IMR-90 (cell line): ENCODE measurements around the gene ANTXR1. TPM values are rescaled to one million over a fixed set of nuclear protein-coding genes. Genes with fewer than 3 reads are reported as not detected.

ENCODE experiments used
- ATAC-seq: fragments of 200-7000 bp; cut with Tn5 transposase; 2 replicates; pipeline ENCODE4 v1.9.1; 2020; ENCODE audit warnings: low read depth, mild to moderate bottlenecking, moderate library complexity
- BruUV-seq: library from RNA; stranded (reverse); fragments of 400-500 nt; replicated peaks from 2 replicates; lab custom pipeline; 2021; lab: Mats Ljungman, UMichigan
- CTCF ChIA-PET: fragments of 300-600 bp; formaldehyde crosslinking; extraction: SDS; loops from one replicate; lab custom pipeline; 2021; ENCODE audit warnings: antibody characterized with exemption; lab: Yijun Ruan, JAX
- POLR2A ChIA-PET: fragments of 300-600 bp; sonication (Branson Sonifier 250); formaldehyde crosslinking; loops from one replicate; lab custom pipeline; 2022; ENCODE audit warnings: antibody characterized with exemption; ENCODE audit not compliant: unreplicated experiment; lab: Charles Lee
- DNase-seq: peaks from one replicate; pipeline ENCODE4 v3.0.0; 2013
- H2AFZ ChIP-seq: replicated peaks from 2 replicates; pipeline ENCODE3; 2013; ENCODE audit warnings: low read length, mild to moderate bottlenecking; ENCODE audit not compliant: poor library complexity
- H2AK5ac ChIP-seq: 2 replicates; pipeline ENCODE4 v1.6.1; 2013; ENCODE audit warnings: low read depth, low read length, inconsistent platforms
- H2AK9ac ChIP-seq: replicated peaks from 2 replicates; pipeline ENCODE3; 2013; ENCODE audit warnings: mild to moderate bottlenecking, low read depth, low read length, moderate library complexity; ENCODE audit not compliant: poor library complexity
- H2BK120ac ChIP-seq: 2 replicates; pipeline ENCODE4 v1.6.1; 2013; ENCODE audit warnings: low read depth, low read length, inconsistent platforms
- H2BK15ac ChIP-seq: 3 replicates; pipeline ENCODE4 v1.6.1; 2013; ENCODE audit warnings: low read depth, low read length, inconsistent platforms
- H2BK20ac ChIP-seq: 2 replicates; pipeline ENCODE4 v1.6.1; 2013; ENCODE audit warnings: low read depth, mild to moderate bottlenecking, inconsistent platforms, low read length, moderate library complexity
- H2BK5ac ChIP-seq: 2 replicates; pipeline ENCODE4 v1.6.1; 2013; ENCODE audit warnings: mild to moderate bottlenecking, low read depth, low read length, inconsistent platforms; ENCODE audit not compliant: poor library complexity, severe bottlenecking
- H3K14ac ChIP-seq: replicated peaks from 2 replicates; pipeline ENCODE4 v1.6.1; 2013; ENCODE audit warnings: low read depth, low read length, inconsistent platforms
- H3K18ac ChIP-seq: 2 replicates; pipeline ENCODE4 v1.6.1; 2013; ENCODE audit warnings: low read depth, low read length, control low read depth
- H3K23ac ChIP-seq: 2 replicates; pipeline ENCODE4 v1.6.1; 2013; ENCODE audit warnings: low read depth, low read length, inconsistent platforms
- H3K27ac ChIP-seq: 2 replicates; pipeline ENCODE4 v1.5.1; 2013; ENCODE audit warnings: mild to moderate bottlenecking, control low read depth, low read length; ENCODE audit not compliant: insufficient read depth
- H3K27me3 ChIP-seq: 2 replicates; pipeline ENCODE4 v1.6.1; 2013; ENCODE audit warnings: low read length; ENCODE audit not compliant: control insufficient read depth, insufficient read depth
- H3K36me3 ChIP-seq: 2 replicates; pipeline ENCODE4 v1.6.1; 2013; ENCODE audit warnings: low read length, mixed read lengths; ENCODE audit not compliant: control insufficient read depth, insufficient read depth
- H3K4ac ChIP-seq: 2 replicates; pipeline ENCODE4 v1.6.1; 2013; ENCODE audit warnings: low read depth, low read length, inconsistent platforms
- H3K4me1 ChIP-seq: 2 replicates; pipeline ENCODE4 v1.6.1; 2013; ENCODE audit warnings: low read length, mixed read lengths; ENCODE audit not compliant: control insufficient read depth, insufficient read depth
- H3K4me2 ChIP-seq: 2 replicates; pipeline ENCODE4 v1.6.1; 2013; ENCODE audit warnings: low read depth, mild to moderate bottlenecking, control low read depth, low read length, moderate library complexity
- H3K4me3 ChIP-seq: 2 replicates; pipeline ENCODE4 v1.5.1; 2013; ENCODE audit warnings: low read depth, mild to moderate bottlenecking, control low read depth, low read length, moderate library complexity; ENCODE audit not compliant: insufficient read depth
- H3K56ac ChIP-seq: 2 replicates; pipeline ENCODE4 v1.6.1; 2013; ENCODE audit warnings: low read length, inconsistent platforms; ENCODE audit not compliant: insufficient read depth; ENCODE audit errors: extremely low read depth
- H3K79me1 ChIP-seq, 2 experiments: 2 replicates each; pipeline ENCODE4 v1.6.1; 2013; ENCODE audit warnings: low read length in 2 of 2, inconsistent platforms in 1 of 2, low read depth in 1 of 2
- H3K9ac ChIP-seq: 2 replicates; pipeline ENCODE4 v1.6.1; 2013; ENCODE audit warnings: low read depth, low read length, control low read depth
- H3K9me1 ChIP-seq: 2 replicates; pipeline ENCODE4 v1.6.1; 2013; ENCODE audit warnings: low read length, inconsistent platforms; ENCODE audit not compliant: insufficient read depth
- H3K9me3 ChIP-seq: 2 replicates; pipeline ENCODE4 v1.6.1; 2013; ENCODE audit warnings: low read length; ENCODE audit not compliant: control insufficient read depth, insufficient read depth
- H4K20me1 ChIP-seq: 2 replicates; pipeline ENCODE4 v1.6.1; 2013; ENCODE audit warnings: low read length, inconsistent platforms; ENCODE audit not compliant: insufficient read depth
- H4K5ac ChIP-seq: 2 replicates; pipeline ENCODE4 v1.6.1; 2013; ENCODE audit warnings: mild to moderate bottlenecking, low read depth, low read length, control low read depth
- H4K8ac ChIP-seq, 2 experiments: 2 replicates each; pipeline ENCODE4 v1.6.1; 2013; ENCODE audit warnings: low read depth in 2 of 2, low read length in 2 of 2, control low read depth in 1 of 2, inconsistent platforms in 1 of 2
- H4K91ac ChIP-seq: 2 replicates; pipeline ENCODE4 v1.6.1; 2013; ENCODE audit warnings: low read depth, low read length, inconsistent platforms; ENCODE audit not compliant: insufficient read depth
- SMC3 ChIP-seq: fragments of 150-350 bp; IDR thresholded peaks from 2 replicates; pipeline ENCODE4 v1.6.1; 2016; ENCODE audit warnings: low read depth, mild to moderate bottlenecking, antibody characterized with exemption, low read length, moderate library complexity
- WGBS, 2 experiments: methylation state at CpG; one replicate each; pipeline versions ENCODE4 v1.1.5 to v1.1.7; 2013; ENCODE audit warnings: missing lambda C conversion rate in 2 of 2; ENCODE audit not compliant: insufficient read length in 1 of 2; ENCODE audit errors: extremely low coverage in 2 of 2; 5-methylcytosine and 5-hydroxymethylcytosine counted together
- dilution Hi-C: fragments of 300-500 bp; cut with HindIII; formaldehyde crosslinking; loops from one replicate; pipeline ENCODE4 v1.14.3; 2018; ENCODE audit warnings: low sequenced_read_pairs; ENCODE audit not compliant: unreplicated experiment
- in situ Hi-C: fragments of 300-500 bp; cut with MboI; formaldehyde crosslinking; loops from 3 replicates; pipeline ENCODE4 v1.14.3; 2019; ENCODE audit warnings: low sequenced_read_pairs, inconsistent platforms, mixed read lengths
- intact Hi-C: fragments of 100-400 bp; cut with micrococcal nuclease; formaldehyde crosslinking; loops from 2 replicates; pipeline ENCODE4 v1.10.0; 2022
- polyA plus RNA-seq, 3 experiments: library from polyadenylated mRNA; depleted of rRNA; stranded (reverse); fragments of >200 nt; gene quantifications; 2 replicates each; pipeline ENCODE4 v1.2.3, GENCODE V29; 2012; ENCODE audit warnings: low replicate concordance in 1 of 3
- total RNA-seq: library from RNA; depleted of rRNA; stranded (reverse); fragments of >200 nt; gene quantifications from 2 replicates; pipeline ENCODE4 v1.2.3, GENCODE V29; 2012

Gene ANTXR1
- total and polyA plus RNA-seq, 2 of the 4 experiments (the other 2 are of a cell fraction), result 27.2 to 36.9 TPM

GRCh38 chr2:69183659-69184058 lies 170.7 kb downstream of the ANTXR1 start:
- intact Hi-C loops, result no loop called here
- Histone ChIP-seq H4K5ac (peak overlapping the region; percentile 17; the same call in 1 of the 2 replicates), H3K27ac (no peak overlapping the region), H3K9me3 (no peaks in the 10 kb centered on the region), H2AFZ (no peak overlapping the region), H3K18ac (no peak overlapping the region), H3K27me3 (no peaks in the 10 kb centered on the region), H2BK5ac (no peak overlapping the region), H3K4ac (no peak overlapping the region), H2AK9ac (no peak overlapping the region), H4K20me1 (no peaks in the 10 kb centered on the region), H2BK120ac (no peak overlapping the region), H2BK15ac (no peak overlapping the region), H2BK20ac (no peak overlapping the region), H3K9ac (no peak overlapping the region), H3K4me3 (no peak overlapping the region), H3K9me1 (peaks cover 33% of the 10 kb centered on the region), H3K14ac (no peak overlapping the region), H3K4me1 (peaks cover 12% of the 10 kb centered on the region), H3K4me2 (no peak overlapping the region), H3K36me3 (peaks cover 57% of the 10 kb centered on the region), H3K56ac (no peak overlapping the region), H3K79me1 (peaks cover 14 to 47% of the 10 kb centered on the region in 2 experiments; a peak in 3 of 4 replicates), H4K91ac (no peak overlapping the region; the same call in 1 of the 2 replicates), H3K23ac (no peak overlapping the region), H2AK5ac (no peak overlapping the region), H4K8ac (no peak overlapping the region)
- no peak for TF ChIP-seq SMC3
- dilution Hi-C loops, result no loop called here
- CTCF ChIA-PET, result no interaction called here
- in situ Hi-C loops, result no loop called here
- POLR2A ChIA-PET, result no interaction called here
- DNase-seq (no peak), ATAC-seq (no peak)
- BruUV-seq, result no TSS peak
- no CpG with 5 or more reads among the region's 2 CpGs for WGBS, 2 experiments
